Suprapubic skin (tissue), 4 donors: Measurements from ENCODE around the gene TTC28. TPM values are rescaled to one million over a fixed set of nuclear protein-coding genes. Genes with fewer than 3 reads are reported as not detected.

ENCODE experiments used
- DNase-seq, 2 donors: peaks; one replicate each; pipeline ENCODE4 v3.0.0-alpha.2; 2019; ENCODE audit warnings: low spot score in 2 of 2
- H3K27ac ChIP-seq: fragments of 200-600 bp; sonication (generic); one replicate; pipeline ENCODE4 v1.5.1; 2019
- H3K27me3 ChIP-seq: fragments of 200-600 bp; sonication (generic); one replicate; pipeline ENCODE4 v1.5.1; 2019
- H3K36me3 ChIP-seq: fragments of 200-600 bp; sonication (generic); one replicate; pipeline ENCODE4 v1.5.1; 2019
- H3K4me1 ChIP-seq: fragments of 200-600 bp; sonication (generic); one replicate; pipeline ENCODE4 v1.5.1; 2019
- H3K4me3 ChIP-seq: fragments of 200-600 bp; sonication (generic); one replicate; pipeline ENCODE4 v1.5.1; 2019; ENCODE audit warnings: mild to moderate bottlenecking
- H3K9me3 ChIP-seq: fragments of 200-600 bp; sonication (generic); one replicate; pipeline ENCODE4 v1.5.1; 2019
- CTCF ChIP-seq, 2 donors: fragments of 200-600 bp in 1 of 2; fragments of 450-650 bp in 1 of 2; sonication (generic) in 1 of 2; IDR thresholded peaks; one replicate each; pipeline ENCODE4 v1.5.1; 2016 to 2019; ENCODE audit warnings: antibody characterized with exemption in 2 of 2, mild to moderate bottlenecking in 1 of 2, moderate library complexity in 1 of 2
- EP300 ChIP-seq: sonication (generic); formaldehyde crosslinking; IDR thresholded peaks from one replicate; pipeline ENCODE4 v1.6.1; 2017; ENCODE audit warnings: antibody characterized with exemption
- POLR2A ChIP-seq, 2 donors: fragments of 450-650 bp; IDR thresholded peaks; one replicate each; pipeline ENCODE4 v1.6.1; 2017; ENCODE audit warnings: antibody characterized with exemption in 2 of 2, mild to moderate bottlenecking in 2 of 2, moderate library complexity in 2 of 2
- POLR2AphosphoS5 ChIP-seq, 3 donors: sonication (generic); formaldehyde crosslinking; IDR thresholded peaks; one replicate each; pipeline ENCODE4 v1.6.1; 2017; ENCODE audit warnings: antibody characterized with exemption in 3 of 3
- WGBS: methylation state at CpG from one replicate; pipeline ENCODE4 v1.1.5; 2018; 5-methylcytosine and 5-hydroxymethylcytosine counted together
- total RNA-seq, 4 donors: library from RNA; depleted of rRNA; stranded (reverse); fragments of >200 nt; gene quantifications; one replicate each; pipeline ENCODE4 v1.1.0, GENCODE V29; 2016

TTC28 gene
- total RNA-seq, 4 donors from 2014 or later: 8.1 to 23.1 (median 11.7) TPM

GRCh38 chr22:28442711-28443525 lies 236.7 kb downstream of the TTC28 start:
- peaks cover 29% of the 10 kb centered on the region for H3K4me1 ChIP-seq
- 2% methylated on average over 22 of the region's 29 CpGs for WGBS
- no peaks in the 10 kb centered on the region for H3K27me3 ChIP-seq
- H3K36me3 ChIP-seq: no peaks in the 10 kb centered on the region
- no peak for DNase-seq
- no peaks in the 10 kb centered on the region for H3K9me3 ChIP-seq
- no peak for TF ChIP-seq CTCF (IDR thresholded peaks at IDR 0.05)
- no peak for TF ChIP-seq POLR2AphosphoS5 (IDR thresholded peaks at IDR 0.05)
- TF ChIP-seq EP300: no peak
- TF ChIP-seq POLR2A (IDR thresholded peaks at IDR 0.05): no peak
- peak overlapping the region; percentile 79 for H3K27ac ChIP-seq
- peak overlapping the region; percentile 66 for H3K4me3 ChIP-seq

GRCh38 chr22:28442264-28442710 lies 237.4 kb downstream of the TTC28 start:
- peak; percentile 70 to 83 for DNase-seq
- Histone ChIP-seq H3K4me1 (peaks cover 29% of the 10 kb centered on the region), H3K36me3 (no peaks in the 10 kb centered on the region), H3K9me3 (no peaks in the 10 kb centered on the region), H3K27ac (peak overlapping the region; percentile 79), H3K4me3 (peak overlapping the region; percentile 66), H3K27me3 (no peaks in the 10 kb centered on the region)
- WGBS: 0% methylated on average over 1 of the region's 23 CpGs
- TF ChIP-seq EP300: no peak
- TF ChIP-seq POLR2AphosphoS5 (IDR thresholded peaks at IDR 0.05): no peak
- no peak for TF ChIP-seq POLR2A (IDR thresholded peaks at IDR 0.05)
- peak; percentile 20 to 55 for TF ChIP-seq CTCF (IDR thresholded peaks at IDR 0.05)

- WGBS: 12% methylated on average over 16 of the region's 16 CpGs
- DNase-seq: no peak
- no peaks in the 10 kb centered on the region for H3K9me3 ChIP-seq
- H3K4me1 ChIP-seq: peaks cover 29% of the 10 kb centered on the region
- H3K27ac ChIP-seq: peak overlapping the region; percentile 79
- H3K4me3 ChIP-seq: peak overlapping the region; percentile 66
- TF ChIP-seq EP300 (no peak), POLR2A (IDR thresholded peaks at IDR 0.05) (no peak), POLR2AphosphoS5 (IDR thresholded peaks at IDR 0.05) (no peak), CTCF (IDR thresholded peaks at IDR 0.05) (no peak)
- no peaks in the 10 kb centered on the region for H3K36me3 ChIP-seq
- no peaks in the 10 kb centered on the region for H3K27me3 ChIP-seq
Measured at GRCh38 chr22:28441720-28442263, 237.8 kb downstream of the TTC28 start.

- H3K9me3 ChIP-seq: no peaks in the 10 kb centered on the region
- WGBS: 63% methylated on average over 4 of the region's 4 CpGs
- no peak for DNase-seq
- H3K4me3 ChIP-seq: no peak overlapping the region
- H3K4me1 ChIP-seq: peaks cover 38% of the 10 kb centered on the region
- peak overlapping the region; percentile 79 for H3K27ac ChIP-seq
- H3K36me3 ChIP-seq: no peaks in the 10 kb centered on the region
- TF ChIP-seq CTCF (IDR thresholded peaks at IDR 0.05): no peak
- no peak for TF ChIP-seq POLR2A (IDR thresholded peaks at IDR 0.05)
- TF ChIP-seq POLR2AphosphoS5 (IDR thresholded peaks at IDR 0.05): no peak
- no peak for TF ChIP-seq EP300
- H3K27me3 ChIP-seq: no peaks in the 10 kb centered on the region
Measured at GRCh38 chr22:28440592-28441390, 238.8 kb downstream of the TTC28 start.
